Psoas muscle (tissue), 8 donors: ENCODE measurements around the gene COASY. TPM values are rescaled to one million over a fixed set of nuclear protein-coding genes. Genes with fewer than 3 reads are reported as not detected.

Source experiments
- ATAC-seq, 4 donors: fragments of 200-7000 bp; cut with Tn5 transposase; one replicate each; pipeline ENCODE4 v1.9.1; 2020; ENCODE audit warnings: moderate library complexity in 3 of 4, mild to moderate bottlenecking in 2 of 4
- DNase-seq, 2 donors: peaks; one replicate each; pipeline ENCODE4 v3.0.0-alpha.2; 2020
- H3K27ac ChIP-seq: fragments of 200-600 bp; one replicate; pipeline ENCODE4 v1.8.0; 2022
- H3K27me3 ChIP-seq, 3 donors: fragments of 200-600 bp in 1 of 3; one replicate each; pipeline versions ENCODE4 v1.6.1 to v1.8.0; 2013 to 2022; ENCODE audit warnings: low read length in 2 of 3, mild to moderate bottlenecking in 2 of 3, moderate library complexity in 1 of 3; ENCODE audit not compliant: insufficient read depth in 3 of 3
- H3K36me3 ChIP-seq, 2 donors: fragments of 200-600 bp in 1 of 2; one replicate each; pipeline versions ENCODE4 v1.6.1 to v1.8.0; 2013 to 2022; ENCODE audit warnings: low read depth in 1 of 2, mild to moderate bottlenecking in 1 of 2, moderate library complexity in 1 of 2; ENCODE audit not compliant: insufficient read depth in 1 of 2
- H3K4me1 ChIP-seq: fragments of 200-600 bp; one replicate; pipeline ENCODE4 v1.8.0; 2022
- H3K4me3 ChIP-seq: fragments of 200-600 bp; one replicate; pipeline ENCODE4 v1.8.0; 2022; ENCODE audit warnings: mild to moderate bottlenecking
- H3K9me3 ChIP-seq: fragments of 200-600 bp; one replicate; pipeline ENCODE4 v1.8.0; 2022
- WGBS, 3 donors: extraction: QIAGEN DNeasy Blood & Tissue Kit; methylation state at CpG; one replicate each; pipeline versions ENCODE4 v1.1.6 to v1.1.7; 2013; 5-methylcytosine and 5-hydroxymethylcytosine counted together
- intact Hi-C, 2 donors: fragments of 100-400 bp; cut with DNase I; formaldehyde crosslinking; loops; one replicate each; pipeline versions ENCODE4 v1.11.0 to v1.14.2; 2022
- polyA plus RNA-seq, 3 donors: library from polyadenylated mRNA; stranded (reverse); fragments of 200-250 nt; gene quantifications; one replicate each; pipeline ENCODE4 v1.2.3, GENCODE V29; 2013
- total RNA-seq, 4 donors: library from RNA; stranded (reverse); fragmentation: NEBNext Ultra II Directional in 2 of 4; extraction: Animal tissue kit (Norgen Biotek cat#: 25700) in 2 of 4; gene quantifications; one replicate each; pipeline versions ENCODE4 v1.2.1 to v1.2.4, GENCODE V29; 2021 to 2023
- TF ChIP-seq, protein P1 (sequence below): fragments of 200-600 bp; IDR thresholded peaks from one replicate; pipeline ENCODE4 v1.8.0; 2022; ENCODE audit warnings: antibody characterized with exemption
- donor health status: healthy with polysubstance abuse.
- donor health status: DM: no; HTN: no; CAD: no; lungs with moderate emphysema.
- donor health status: Bipolar disorder and iron deficiency.
- donor health status: healthy.
- donor health status: DM: yes; HTN: yes; CAD: no.
- donor health status: DM: no; HTN: no; CAD: no.
- donor health status: DM: no; HTN: no; CAD: no.
- donor health status: DM: yes; HTN: yes; CAD: no.

The COASY gene
- total and polyA plus RNA-seq, 7 donors = 31.6 to 141 (median 41.0) TPM

DNA sequence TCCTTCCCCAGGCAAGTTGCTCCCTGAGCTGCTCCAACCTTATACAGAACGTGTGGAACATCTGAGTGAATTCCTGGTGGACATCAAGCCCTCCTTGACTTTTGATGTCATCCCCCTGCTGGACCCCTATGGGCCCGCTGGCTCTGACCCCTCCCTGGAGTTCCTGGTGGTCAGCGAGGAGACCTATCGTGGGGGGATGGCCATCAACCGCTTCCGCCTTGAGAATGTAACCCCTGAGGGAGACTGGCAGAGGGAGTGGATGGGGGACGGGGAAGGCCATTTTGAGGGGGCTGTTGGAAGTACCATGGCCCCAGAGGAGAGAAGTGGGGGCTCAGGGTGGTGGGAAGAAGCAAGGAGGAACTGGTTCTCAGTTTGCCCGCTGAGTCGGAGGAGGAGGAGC, 2.0 kb downstream of the COASY start:
- no peak for ATAC-seq
- Histone ChIP-seq H3K27me3 (no peaks in the 10 kb centered on the region), H3K27ac (no peak overlapping the region), H3K9me3 (no peaks in the 10 kb centered on the region), H3K4me3 (peak overlapping the region; percentile 99), H3K4me1 (peaks cover 29% of the 10 kb centered on the region), H3K36me3 (peaks cover 2 to 28% of the 10 kb centered on the region in 2 donors)
- DNase-seq = no peak
- 80 to 84% (median 81%) methylated on average over 7 to 9 of the region's 9 CpGs for WGBS, 3 donors
- TF ChIP-seq, protein P1, sequence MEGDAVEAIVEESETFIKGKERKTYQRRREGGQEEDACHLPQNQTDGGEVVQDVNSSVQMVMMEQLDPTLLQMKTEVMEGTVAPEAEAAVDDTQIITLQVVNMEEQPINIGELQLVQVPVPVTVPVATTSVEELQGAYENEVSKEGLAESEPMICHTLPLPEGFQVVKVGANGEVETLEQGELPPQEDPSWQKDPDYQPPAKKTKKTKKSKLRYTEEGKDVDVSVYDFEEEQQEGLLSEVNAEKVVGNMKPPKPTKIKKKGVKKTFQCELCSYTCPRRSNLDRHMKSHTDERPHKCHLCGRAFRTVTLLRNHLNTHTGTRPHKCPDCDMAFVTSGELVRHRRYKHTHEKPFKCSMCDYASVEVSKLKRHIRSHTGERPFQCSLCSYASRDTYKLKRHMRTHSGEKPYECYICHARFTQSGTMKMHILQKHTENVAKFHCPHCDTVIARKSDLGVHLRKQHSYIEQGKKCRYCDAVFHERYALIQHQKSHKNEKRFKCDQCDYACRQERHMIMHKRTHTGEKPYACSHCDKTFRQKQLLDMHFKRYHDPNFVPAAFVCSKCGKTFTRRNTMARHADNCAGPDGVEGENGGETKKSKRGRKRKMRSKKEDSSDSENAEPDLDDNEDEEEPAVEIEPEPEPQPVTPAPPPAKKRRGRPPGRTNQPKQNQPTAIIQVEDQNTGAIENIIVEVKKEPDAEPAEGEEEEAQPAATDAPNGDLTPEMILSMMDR = no peak
- intact Hi-C loops = no loop called here

DNA sequence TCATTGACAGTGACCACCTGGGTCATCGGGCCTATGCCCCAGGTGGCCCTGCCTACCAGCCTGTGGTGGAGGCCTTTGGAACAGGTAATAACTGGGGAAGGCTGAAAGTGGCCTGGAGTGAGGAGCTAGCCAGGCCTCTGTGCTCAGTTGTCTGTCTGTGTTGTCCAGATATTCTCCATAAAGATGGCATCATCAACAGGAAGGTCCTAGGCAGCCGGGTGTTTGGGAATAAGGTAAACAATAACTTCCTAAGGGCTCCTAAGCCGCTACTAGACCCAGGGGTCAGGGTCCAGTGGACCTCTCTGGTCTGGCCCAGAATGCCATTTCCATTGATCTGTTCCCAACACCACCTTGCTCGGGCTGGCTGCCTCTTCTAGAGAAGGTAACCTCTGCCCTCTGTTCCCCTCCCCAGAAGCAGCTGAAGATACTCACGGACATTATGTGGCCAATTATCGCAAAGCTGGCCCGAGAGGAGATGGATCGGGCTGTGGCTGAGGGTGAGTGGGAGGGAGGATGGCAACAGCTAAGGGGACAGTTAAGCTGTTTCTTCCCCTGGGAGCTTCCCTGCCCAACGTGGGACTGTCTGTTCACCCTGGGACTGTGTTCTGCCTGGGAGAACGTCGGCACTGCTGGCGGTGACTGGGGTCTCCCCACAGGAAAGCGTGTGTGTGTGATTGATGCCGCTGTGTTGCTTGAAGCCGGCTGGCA, 3.0 kb downstream of the COASY start:
- H3K9me3 ChIP-seq = no peaks in the 10 kb centered on the region
- H3K27ac ChIP-seq = no peak overlapping the region
- no peak for DNase-seq
- intact Hi-C loops = no loop called here
- no peak for ATAC-seq
- H3K36me3 ChIP-seq = peaks cover 2 to 38% of the 10 kb centered on the region in 2 donors
- TF ChIP-seq, protein P1 = no peak
- no peak overlapping the region for H3K4me3 ChIP-seq
- H3K4me1 ChIP-seq = peaks cover 29% of the 10 kb centered on the region
- WGBS, 3 donors = 81 to 91% (median 85%) methylated on average over 15 of the region's 15 CpGs
- H3K27me3 ChIP-seq = no peaks in the 10 kb centered on the region

DNA sequence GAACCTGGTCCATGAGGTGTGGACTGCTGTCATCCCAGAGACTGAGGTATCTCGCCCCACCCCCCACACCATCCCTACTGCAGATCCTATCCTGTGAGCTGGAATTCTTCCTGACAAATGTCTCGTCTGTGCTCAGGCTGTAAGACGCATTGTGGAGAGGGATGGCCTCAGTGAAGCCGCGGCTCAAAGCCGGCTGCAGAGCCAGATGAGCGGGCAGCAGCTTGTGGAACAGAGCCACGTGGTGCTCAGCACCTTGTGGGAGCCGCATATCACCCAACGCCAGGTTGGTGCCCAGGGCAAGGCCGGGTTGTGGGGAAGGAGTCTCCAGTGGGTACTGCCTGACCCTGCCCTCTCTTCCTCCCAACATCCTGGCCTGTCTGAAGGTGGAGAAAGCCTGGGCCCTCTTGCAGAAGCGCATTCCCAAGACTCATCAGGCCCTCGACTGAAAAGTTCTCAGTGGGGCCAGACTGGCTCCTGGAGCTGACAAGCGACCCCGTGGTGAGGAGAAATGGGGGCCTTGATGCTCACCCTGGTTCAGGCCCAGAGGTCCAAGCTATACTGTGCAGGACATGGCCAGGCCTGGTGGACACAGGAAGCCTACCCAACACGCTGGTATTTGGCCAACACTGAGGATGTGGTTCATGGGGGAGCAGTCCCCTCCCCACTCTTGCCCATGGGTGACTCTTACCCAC, 3.7 kb downstream of the COASY start:
- intact Hi-C loops = no loop called here
- Histone ChIP-seq H3K27me3 (no peaks in the 10 kb centered on the region), H3K9me3 (no peaks in the 10 kb centered on the region), H3K36me3 (peaks cover 2 to 45% of the 10 kb centered on the region in 2 donors), H3K27ac (peak overlapping the region; percentile 96), H3K4me1 (peaks cover 29% of the 10 kb centered on the region), H3K4me3 (peak overlapping the region; percentile 83)
- DNase-seq (no peak), ATAC-seq (no peak)
- TF ChIP-seq, protein P1 = no peak
- 87 to 92% (median 91%) methylated on average over 16 of the region's 16 CpGs for WGBS, 3 donors

DNA sequence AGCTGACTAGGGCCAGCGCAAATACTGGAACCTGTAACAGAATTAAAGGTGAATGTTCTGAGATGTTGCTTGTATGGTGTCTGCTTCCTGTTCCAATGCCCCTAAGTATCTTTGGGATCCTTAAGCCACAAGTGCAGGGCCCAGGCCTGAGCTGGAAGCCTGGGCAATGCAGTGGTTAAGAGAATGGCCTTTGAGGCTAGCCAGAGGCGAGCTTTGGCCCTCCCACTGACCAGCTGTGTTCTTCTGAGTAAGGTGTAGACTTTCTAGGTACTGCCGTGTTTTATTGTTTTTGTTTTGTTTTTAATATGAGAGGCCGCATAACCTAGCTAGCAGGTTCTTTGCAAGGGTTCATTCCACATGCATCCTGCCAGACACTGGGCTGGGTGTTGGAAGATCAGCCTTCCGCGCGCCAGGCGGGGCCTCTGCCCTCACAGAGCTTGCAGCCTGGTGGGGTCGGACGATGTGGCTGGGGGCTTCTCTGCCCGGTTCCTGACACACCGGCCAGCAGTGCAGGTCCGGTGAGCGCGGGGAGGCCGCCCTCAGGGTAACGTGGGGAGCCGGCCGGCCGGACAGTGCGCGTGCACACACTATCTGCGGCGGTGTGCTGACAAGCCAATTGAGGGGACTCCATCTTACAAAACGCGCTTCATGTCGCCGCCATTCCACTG, 4.4 kb downstream of the COASY start:
- DNase-seq = no peak
- TF ChIP-seq, protein P1 = no peak
- H3K4me3 ChIP-seq = peak overlapping the region; percentile 83
- peak overlapping the region; percentile 96 for H3K27ac ChIP-seq
- ATAC-seq = no peak
- peaks cover 2 to 52% of the 10 kb centered on the region in 2 donors for H3K36me3 ChIP-seq
- WGBS, 3 donors = 20 to 27% (median 21%) methylated on average over 28 of the region's 28 CpGs
- H3K9me3 ChIP-seq = no peaks in the 10 kb centered on the region
- H3K4me1 ChIP-seq = peaks cover 25% of the 10 kb centered on the region
- intact Hi-C loops = no loop called here
- H3K27me3 ChIP-seq = no peaks in the 10 kb centered on the region
